ENCODE measurements around the gene PLD3.

DNA sequence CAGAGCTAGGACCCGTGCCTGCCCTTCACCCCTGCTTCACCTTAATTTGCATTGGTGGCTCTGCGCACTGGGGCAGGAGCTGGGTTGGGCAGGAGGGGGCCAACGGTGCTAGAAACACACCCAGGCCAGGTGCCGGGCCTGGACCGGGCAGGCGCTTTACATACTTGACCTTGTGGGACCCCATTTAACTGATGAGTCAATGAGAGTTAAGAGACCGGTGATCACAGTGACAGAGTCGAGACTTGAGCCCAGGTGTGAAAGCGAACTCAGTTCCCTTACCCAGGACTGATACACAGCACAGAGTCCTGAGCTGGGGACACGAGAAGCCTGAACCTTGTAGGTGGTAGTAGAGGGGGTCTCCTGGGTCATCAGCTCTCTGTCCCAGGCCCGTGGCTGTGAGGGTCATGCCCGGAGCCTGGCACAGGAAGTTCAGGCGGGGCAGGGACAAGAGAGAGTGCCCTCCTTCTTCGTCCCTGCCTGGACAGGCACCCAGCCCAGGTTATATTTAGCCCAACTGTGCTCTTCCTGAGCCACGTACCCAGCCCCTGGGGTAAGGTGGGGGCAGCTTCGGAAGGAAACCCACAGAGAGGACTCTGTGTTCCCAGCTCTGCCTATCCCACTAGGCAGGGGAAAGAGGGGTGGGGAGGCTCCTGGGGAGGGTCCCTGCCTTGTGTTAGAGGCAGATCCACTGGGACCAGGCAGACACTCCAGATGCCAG, 62.8 kb downstream of the PLD3 start:
- TF ChIP-seq POLR2AphosphoS5 (IDR thresholded peaks at IDR 0.05) = no peak
- TF ChIP-seq, protein P1, sequence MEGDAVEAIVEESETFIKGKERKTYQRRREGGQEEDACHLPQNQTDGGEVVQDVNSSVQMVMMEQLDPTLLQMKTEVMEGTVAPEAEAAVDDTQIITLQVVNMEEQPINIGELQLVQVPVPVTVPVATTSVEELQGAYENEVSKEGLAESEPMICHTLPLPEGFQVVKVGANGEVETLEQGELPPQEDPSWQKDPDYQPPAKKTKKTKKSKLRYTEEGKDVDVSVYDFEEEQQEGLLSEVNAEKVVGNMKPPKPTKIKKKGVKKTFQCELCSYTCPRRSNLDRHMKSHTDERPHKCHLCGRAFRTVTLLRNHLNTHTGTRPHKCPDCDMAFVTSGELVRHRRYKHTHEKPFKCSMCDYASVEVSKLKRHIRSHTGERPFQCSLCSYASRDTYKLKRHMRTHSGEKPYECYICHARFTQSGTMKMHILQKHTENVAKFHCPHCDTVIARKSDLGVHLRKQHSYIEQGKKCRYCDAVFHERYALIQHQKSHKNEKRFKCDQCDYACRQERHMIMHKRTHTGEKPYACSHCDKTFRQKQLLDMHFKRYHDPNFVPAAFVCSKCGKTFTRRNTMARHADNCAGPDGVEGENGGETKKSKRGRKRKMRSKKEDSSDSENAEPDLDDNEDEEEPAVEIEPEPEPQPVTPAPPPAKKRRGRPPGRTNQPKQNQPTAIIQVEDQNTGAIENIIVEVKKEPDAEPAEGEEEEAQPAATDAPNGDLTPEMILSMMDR (IDR thresholded peaks at IDR 0.05) = no peak
- TF ChIP-seq POLR2A (IDR thresholded peaks at IDR 0.05) = no peak
